Activated T-cell treated with anti-CD3 and anti-CD28 coated beads, Interleukin-2, amount 50 U/mL, for 24 hours (primary cell): ENCODE data around the gene HGS.
"Not testable (repeated sequence)": the region's sequence is repeated elsewhere in the genome, so short reads cannot be mapped to it uniquely, and the experiment has no call there.

Experiments
- DNase-seq: peaks from one replicate; pipeline ENCODE4 v3.0.0-alpha.2; 2020
- H3K27ac Mint-ChIP-seq: 2 replicates; pipeline ENCODE4 v1.8.0; 2020; ENCODE audit warnings: mild to moderate bottlenecking, mixed read lengths
- H3K27me3 Mint-ChIP-seq: 2 replicates; pipeline ENCODE4 v1.8.0; 2020; ENCODE audit warnings: mixed read lengths
- H3K36me3 Mint-ChIP-seq: 2 replicates; pipeline ENCODE4 v1.8.0; 2020; ENCODE audit warnings: low read depth, mixed read lengths
- H3K4me1 Mint-ChIP-seq: 2 replicates; pipeline ENCODE4 v1.8.0; 2020; ENCODE audit warnings: low read depth, mixed read lengths
- H3K4me3 Mint-ChIP-seq: 2 replicates; pipeline ENCODE4 v1.8.0; 2020; ENCODE audit warnings: mild to moderate bottlenecking, moderate library complexity, mixed read lengths
- H3K9me3 Mint-ChIP-seq: 2 replicates; pipeline ENCODE4 v1.8.0; 2020; ENCODE audit warnings: mixed read lengths

Gene HGS

DNA sequence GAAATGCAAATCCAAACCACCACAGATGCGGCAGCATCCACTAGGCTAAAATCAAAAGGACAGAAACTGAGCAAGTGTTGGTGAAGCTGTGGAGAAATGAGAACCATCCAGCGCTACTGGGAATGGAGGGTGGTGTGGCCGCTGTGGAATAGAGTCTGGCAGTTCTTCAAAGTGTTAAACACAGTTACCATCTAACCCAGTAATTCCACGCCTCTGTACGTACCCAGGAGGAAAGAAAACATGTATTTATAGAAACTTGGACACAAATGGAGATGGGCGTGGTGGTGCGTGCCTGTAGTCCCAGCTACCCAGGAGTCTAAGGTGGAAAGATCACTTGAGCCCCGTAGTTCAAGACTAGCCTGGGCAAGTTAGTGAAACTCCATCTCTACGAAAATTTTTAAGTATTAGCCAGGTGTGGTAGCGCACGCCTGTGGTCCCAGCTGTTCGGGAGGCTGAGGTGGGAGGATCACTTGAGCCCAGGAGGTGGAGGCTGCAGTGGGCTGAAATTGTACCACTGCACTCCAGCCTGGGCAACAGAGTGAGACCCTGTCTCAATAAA lies 39.9 kb downstream of the HGS start:
- Mint-ChIP-seq H3K9me3 (no peaks in the 10 kb centered on the region), H3K27ac (no peak overlapping the region), H3K27me3 (peaks cover 18% of the 10 kb centered on the region), H3K4me1 (no peaks in the 10 kb centered on the region), H3K4me3 (no peak overlapping the region), H3K36me3 (peaks cover 17% of the 10 kb centered on the region)
- no peak for DNase-seq

DNA sequence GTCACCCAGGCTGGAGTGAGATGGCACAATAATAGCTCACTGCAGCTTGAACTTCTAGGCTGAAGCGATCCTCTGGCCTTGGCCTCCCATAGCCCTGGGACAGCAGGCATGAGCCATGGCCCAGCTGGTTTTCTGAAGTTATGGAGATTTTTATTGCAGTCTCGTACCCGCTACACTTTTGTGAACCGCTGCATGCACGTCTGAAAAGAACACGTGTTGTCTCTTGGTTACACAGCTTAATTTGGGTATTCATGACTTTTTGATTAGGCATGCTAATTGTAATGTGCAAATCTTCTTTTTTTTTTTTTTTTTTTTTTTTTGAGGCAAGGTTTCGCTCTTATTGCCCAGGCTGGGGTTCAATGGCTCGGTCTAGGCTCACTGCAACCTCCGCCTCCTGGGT lies 41.6 kb downstream of the HGS start:
- Mint-ChIP-seq H3K27me3 (peaks cover 22% of the 10 kb centered on the region), H3K9me3 (no peaks in the 10 kb centered on the region), H3K4me1 (no peaks in the 10 kb centered on the region), H3K4me3 (no peak overlapping the region), H3K27ac (no peak overlapping the region), H3K36me3 (peaks cover 4% of the 10 kb centered on the region)
- no peak for DNase-seq

DNA sequence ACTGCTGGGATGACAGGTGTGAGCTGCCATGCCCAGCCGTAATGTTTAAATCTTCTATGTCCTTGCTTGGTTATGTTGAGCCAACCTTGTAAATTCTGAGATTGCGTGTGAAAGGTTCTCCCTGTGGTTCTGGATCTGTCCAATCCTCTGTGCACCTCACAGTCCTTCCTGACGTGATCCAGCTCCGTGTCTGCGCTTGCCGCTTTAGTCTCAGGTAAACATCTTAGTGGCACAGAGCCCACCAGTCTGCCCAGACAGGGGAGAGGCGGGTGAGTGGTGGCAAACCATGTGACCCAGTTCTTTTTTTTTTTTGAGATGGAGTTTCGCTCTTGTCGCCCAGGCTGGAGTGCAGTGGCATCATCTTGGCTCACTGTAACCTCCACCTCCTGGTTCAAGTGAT lies 42.2 kb downstream of the HGS start:
- Mint-ChIP-seq H3K4me3 (no peak overlapping the region), H3K4me1 (no peaks in the 10 kb centered on the region), H3K27me3 (peaks cover 26% of the 10 kb centered on the region), H3K27ac (no peak overlapping the region), H3K36me3 (peaks cover 1% of the 10 kb centered on the region), H3K9me3 (no peaks in the 10 kb centered on the region)
- DNase-seq: no peak

DNA sequence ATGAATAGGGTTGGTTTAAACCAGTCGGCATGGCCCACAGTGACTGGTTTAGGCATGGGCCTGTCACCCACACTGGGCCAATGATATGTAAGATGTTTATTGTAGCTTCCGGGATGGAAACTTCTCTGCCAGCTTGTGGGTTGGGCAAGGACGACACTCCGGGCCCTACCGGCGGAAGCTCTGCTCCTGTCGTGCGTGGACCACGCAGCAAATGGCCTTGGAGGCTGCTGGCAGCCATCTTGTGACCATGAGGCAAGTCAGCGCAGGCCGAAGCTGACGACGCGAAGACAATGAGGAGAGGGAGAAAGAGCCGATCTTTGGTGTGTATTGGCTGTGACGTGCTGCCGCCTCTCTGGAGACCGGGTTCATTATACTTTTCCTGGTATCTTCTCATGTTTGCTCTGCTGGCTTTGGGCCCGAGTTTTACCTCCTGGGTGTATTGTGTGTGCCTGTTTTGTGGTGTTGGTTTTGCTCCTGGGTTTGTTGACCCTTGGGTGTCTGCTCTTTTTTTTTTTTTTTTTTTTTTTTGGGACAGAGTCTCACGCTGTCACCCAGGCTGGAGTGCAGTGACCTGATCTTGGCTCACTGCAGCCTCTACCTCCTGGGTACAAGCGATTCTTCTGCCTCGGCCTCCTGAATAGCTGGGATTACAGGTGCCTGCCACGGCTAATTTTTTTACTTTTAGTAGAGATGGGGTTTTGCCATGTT lies 43.7 kb downstream of the HGS start:
- Mint-ChIP-seq H3K4me3 (no peak overlapping the region), H3K9me3 (no peaks in the 10 kb centered on the region), H3K36me3 (no peaks in the 10 kb centered on the region), H3K27ac (no peak overlapping the region), H3K4me1 (no peaks in the 10 kb centered on the region), H3K27me3 (peaks cover 40% of the 10 kb centered on the region)
- no peak for DNase-seq

DNA sequence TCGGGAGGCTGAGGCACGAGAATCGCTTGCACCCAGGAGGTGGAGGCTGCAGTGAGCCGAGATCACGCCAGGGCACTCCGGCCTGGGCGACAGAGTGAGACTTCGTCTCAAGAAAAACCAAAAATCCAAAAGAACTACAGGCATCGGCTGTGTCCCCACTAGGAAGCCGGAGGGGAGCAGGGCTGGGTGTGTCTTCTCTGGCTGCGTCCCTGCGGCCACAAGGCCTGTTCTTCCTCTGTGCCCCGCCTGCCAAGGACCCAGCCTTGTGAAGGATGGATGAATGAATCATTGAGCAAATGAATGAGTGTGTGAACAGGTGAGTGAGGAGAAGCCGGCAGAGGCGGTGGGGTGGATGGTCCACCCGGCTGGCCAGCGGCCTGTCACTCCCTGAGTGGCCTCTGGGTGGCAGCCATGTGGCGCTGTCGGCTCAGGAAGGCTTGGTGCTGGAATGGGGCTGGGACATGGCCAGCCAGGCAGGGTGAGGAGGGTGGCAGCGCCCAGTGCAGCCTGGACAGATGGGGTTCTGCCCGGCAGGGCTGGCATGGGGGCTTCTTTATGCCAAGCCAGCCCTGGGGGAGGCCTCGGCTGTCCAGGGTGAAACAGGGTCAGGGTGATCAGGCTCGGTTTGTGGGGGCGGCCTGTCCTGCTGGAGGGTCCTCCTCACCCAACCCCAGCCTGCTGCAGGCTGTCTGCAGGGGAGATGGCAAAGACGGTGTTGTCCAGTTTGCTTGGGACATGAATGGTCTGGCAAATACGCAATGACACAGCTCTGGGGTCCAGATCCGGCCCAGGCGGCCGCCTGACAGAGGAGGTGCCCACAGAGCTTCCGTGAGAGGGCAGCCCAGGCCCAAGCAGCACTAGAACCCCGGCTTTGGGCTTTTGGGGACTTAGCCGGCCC lies 49.9 kb downstream of the HGS start:
- Mint-ChIP-seq H3K4me1 (peaks cover 11% of the 10 kb centered on the region), H3K4me3 (no peak overlapping the region)

DNA sequence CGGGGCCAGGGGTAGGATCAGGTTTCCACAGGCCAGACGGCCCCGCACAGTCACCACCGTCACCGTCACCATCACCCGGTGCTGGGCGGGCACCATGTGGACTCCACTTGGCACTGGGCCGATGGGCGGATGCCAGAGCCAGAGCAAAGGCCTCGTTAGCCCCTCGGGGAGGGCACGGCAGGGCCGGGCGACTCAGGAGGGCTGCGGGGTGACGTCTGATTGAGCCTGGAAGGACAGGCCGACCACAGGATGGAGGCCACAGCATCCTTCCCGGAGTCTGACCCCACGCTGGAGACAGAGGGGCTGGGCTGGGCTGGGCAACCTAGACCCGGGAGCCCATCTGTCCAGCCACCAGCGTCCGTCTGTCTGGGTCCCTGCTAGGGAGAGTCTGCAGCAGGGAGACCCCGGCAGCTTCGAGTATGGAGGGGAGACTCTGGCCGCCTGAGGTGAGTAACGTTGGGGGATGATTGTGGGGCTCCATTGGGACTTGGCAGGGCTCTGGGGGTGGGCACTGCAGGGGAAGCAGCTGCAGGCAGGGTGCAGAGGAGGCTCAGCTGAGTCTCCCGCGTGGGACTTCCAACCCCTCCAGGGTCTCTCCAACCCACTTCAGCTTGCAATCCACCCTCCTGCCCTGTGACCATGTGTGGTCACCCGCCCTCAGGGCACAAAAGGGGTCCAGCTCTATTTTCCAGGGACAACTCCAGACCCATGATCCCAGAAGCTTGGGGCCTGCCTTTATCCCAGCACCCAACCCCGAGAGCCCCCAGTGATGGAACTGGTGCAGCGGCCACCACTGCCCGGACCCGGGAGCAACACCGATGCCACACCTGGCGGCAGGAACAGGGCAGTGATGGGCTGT lies 50.8 kb downstream of the HGS start:
- peaks cover 49% of the 10 kb centered on the region for H3K27me3 Mint-ChIP-seq
- no peaks in the 10 kb centered on the region for H3K36me3 Mint-ChIP-seq
- DNase-seq: no peak
- H3K4me3 Mint-ChIP-seq: no peak overlapping the region
- no peak overlapping the region for H3K27ac Mint-ChIP-seq
- H3K4me1 Mint-ChIP-seq: peaks cover 11% of the 10 kb centered on the region
- H3K9me3 Mint-ChIP-seq: no peaks in the 10 kb centered on the region

More for the DNA sequence above, 49.9 kb downstream of the HGS start:
- Mint-ChIP-seq H3K36me3 (no peaks in the 10 kb centered on the region), H3K9me3 (no peaks in the 10 kb centered on the region), H3K27ac (no peak overlapping the region), H3K27me3 (peaks cover 49% of the 10 kb centered on the region)
- DNase-seq: peak; percentile 83

DNA sequence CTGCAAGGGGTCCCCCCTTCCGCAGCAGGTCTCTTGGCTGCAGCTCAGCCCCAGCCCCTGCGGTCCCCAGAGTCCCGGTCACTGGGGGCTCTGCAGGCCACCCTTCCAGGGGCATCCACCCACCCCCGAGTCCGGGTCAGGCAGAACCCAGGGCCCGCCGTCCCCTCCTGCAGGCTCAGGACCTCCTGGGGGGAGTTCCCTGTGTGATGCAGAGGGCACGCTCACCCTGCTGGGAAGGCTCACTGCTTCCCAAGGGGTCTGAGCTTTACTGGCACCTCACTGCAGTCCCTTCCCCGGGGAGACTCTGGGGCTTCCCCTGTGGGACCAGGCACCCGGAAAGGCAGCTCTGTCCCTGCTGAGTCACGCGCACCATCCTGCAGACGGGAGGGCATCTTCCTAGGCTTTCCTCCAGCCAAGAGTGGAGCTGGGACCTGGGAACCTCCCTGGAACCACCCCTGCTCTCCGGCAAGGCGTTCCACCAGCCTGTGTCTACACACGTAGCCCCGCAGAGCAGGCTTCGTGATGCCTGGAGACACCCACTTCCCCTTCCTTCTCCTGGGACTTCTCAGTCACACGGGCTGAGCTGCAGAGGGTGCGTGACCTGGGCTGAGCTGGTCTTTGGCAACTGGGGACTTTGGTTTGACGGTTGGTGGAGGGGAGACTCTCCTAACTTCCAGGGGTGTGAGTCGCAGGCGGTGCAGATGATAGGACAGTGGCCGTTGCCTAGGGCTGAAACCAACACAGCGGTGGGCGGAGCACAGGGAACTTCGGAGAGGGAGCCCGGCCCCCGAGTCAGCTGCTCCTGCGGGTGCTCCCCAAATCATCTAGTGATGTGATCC lies 51.7 kb downstream of the HGS start:
- no peak for DNase-seq
- Mint-ChIP-seq H3K9me3 (no peaks in the 10 kb centered on the region), H3K27me3 (peaks cover 48% of the 10 kb centered on the region), H3K4me1 (peaks cover 11% of the 10 kb centered on the region), H3K36me3 (no peaks in the 10 kb centered on the region), H3K4me3 (no peak overlapping the region), H3K27ac (no peak overlapping the region)

DNA sequence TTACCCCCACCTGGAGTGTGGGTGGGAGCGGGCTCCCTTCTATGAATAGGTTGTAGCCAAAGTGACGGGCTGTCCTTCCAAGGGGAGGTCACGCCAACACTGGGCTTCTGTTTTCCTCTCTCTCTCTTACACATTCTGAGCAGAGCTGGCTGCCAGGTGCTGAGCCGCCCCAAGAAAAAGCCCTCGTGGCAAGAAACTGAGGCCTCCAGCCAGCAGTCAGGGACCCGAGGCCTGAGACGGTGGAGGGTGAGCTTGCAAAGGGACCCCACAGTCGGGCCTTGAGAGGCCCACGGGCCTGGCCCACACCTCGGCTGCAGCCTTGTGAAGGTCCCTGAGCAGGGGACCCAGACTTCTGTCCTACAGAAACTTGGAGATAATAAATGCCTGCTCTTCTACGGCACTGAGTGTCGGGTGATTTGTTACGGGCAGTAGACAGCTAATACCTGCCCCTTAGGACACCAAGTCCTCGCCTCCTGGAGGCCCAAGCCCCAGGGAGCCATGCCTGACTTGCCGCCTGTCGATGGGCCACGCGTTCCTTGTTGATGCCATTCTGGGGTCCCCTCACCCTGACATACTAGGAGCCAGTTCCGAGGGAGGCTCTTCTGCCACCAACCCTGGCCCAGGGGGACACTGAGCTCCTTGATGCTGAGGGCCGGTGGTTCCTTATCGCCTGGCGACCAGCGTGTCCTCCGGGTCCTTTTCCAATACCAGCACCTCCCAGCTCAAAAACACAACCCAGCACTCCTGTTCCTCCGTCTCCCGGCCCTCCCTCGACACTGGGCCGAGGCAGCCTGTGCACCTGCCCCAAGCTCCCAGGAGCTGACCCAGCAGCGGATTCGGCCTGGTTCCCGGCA lies 54.4 kb downstream of the HGS start:
- H3K9me3 Mint-ChIP-seq: no peaks in the 10 kb centered on the region
- peaks cover 11% of the 10 kb centered on the region for H3K4me1 Mint-ChIP-seq
- H3K27ac Mint-ChIP-seq: no peak overlapping the region
- DNase-seq: no peak
- H3K27me3 Mint-ChIP-seq: peaks cover 31% of the 10 kb centered on the region
- no peaks in the 10 kb centered on the region for H3K36me3 Mint-ChIP-seq
- no peak overlapping the region for H3K4me3 Mint-ChIP-seq

DNA sequence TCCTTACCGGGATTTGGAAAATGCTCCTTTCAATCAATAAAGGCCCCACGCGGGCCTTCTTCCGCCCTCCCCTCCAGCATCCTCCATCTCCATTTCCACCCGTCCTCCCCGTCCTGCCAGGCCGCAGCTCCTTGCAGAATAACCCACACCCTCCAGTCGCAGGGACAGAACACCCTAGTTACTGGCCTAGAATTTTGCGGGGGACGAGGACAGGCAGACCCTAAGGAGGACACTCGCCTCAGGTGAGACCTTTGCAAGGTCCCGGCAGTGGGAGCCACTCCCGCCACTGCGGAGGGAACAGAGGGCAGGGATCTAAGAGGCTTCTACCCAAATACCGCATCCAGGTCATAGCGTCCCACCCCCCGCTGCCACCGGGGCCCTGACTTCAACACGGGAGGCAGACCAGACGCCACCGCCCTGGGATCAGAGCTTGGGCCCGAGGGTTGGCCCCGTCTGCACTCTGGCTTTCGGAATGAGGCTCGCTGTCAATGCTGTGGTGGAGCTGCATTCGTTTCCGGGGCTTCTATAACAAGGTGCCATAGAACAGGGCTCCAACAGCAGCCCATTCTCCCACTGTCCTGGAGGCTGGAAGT lies 55.1 kb downstream of the HGS start:
- no peak for DNase-seq
- Mint-ChIP-seq H3K27ac (no peak overlapping the region), H3K36me3 (no peaks in the 10 kb centered on the region), H3K4me1 (peaks cover 7% of the 10 kb centered on the region), H3K9me3 (no peaks in the 10 kb centered on the region), H3K27me3 (peaks cover 24% of the 10 kb centered on the region), H3K4me3 (no peak overlapping the region)

DNA sequence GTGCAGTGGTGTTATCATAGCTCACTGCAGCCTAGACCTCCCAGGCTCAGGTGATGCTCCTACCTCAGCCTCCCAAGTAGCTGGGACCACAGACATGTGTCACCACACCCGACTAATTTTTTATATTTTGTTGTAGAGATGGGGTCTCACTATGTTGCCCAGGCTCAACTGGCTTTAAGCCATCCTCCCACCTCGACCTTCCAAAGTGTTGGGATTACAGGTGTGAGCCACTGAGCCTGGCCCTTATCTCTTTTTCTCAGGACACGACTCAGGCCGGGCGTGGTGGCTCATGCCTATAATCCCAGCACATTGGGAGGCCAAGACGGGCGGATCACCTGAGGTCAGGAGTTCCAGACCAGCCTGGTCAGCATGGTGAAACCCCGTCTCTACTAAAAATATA lies 55.8 kb downstream of the HGS start:
- not testable (repeated sequence) for H3K4me1 Mint-ChIP-seq, H3K4me3 Mint-ChIP-seq, DNase-seq, H3K27ac Mint-ChIP-seq, H3K9me3 Mint-ChIP-seq, H3K36me3 Mint-ChIP-seq
- peaks cover 23% of the 10 kb centered on the region for H3K27me3 Mint-ChIP-seq

DNA sequence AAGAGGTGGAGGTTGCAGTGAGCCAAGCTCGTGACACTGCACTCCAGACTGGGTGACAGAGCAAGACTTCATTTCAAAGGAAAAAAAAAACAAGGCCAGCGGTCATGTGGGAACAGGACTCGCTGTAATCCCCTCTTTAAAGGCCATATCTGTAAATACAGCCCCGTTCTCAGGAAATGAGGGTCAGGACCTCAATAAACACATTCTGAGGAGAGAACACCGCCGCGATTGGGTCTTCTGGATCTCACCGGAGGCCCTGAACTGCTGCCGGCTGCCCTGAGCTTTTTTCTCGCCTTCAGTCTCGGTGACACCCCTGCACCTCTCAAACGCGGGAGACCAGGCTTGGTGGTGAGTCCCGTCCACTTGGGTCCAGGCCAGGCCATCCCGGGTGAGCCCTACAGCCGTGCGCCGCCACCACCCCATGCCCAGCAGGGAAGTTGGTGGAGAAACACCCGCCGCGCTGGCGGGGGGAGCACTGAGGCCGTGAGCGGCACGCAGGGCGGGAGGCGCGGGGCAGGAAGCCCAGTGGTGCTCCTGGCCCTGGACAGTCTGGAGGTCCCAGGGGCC lies 56.7 kb downstream of the HGS start:
- no peak overlapping the region for H3K4me3 Mint-ChIP-seq
- no peaks in the 10 kb centered on the region for H3K9me3 Mint-ChIP-seq
- H3K4me1 Mint-ChIP-seq: peaks cover 5% of the 10 kb centered on the region
- no peak for DNase-seq
- no peaks in the 10 kb centered on the region for H3K36me3 Mint-ChIP-seq
- peaks cover 21% of the 10 kb centered on the region for H3K27me3 Mint-ChIP-seq
- H3K27ac Mint-ChIP-seq: no peak overlapping the region

DNA sequence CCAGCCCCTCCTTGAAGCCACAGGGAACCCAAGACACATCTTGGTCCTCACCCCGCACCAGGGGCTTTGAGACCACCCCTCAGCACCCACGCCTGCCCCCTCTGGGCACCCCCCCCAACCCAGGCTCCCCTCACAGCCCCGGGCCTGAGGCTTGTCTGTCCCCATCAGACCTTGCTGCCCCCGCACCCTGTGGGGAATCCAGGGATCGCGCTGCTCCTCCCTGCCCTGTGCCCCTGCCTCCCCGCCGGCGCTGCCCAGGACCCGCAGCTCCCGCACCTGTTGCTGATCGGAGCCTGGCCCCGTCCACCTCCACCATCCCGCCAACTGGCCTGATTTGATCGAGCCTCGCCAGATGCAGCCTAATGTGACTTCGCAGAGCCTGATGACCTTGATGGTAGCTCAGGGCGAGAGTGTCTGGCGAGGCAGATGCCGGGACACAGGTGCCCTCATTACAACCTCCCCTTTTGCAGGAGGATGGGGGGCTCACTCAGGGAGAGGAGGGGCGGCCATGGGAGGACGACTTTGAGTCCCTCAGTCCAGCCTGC lies 57.3 kb downstream of the HGS start:
- Mint-ChIP-seq H3K27me3 (peaks cover 15% of the 10 kb centered on the region), H3K4me3 (no peak overlapping the region), H3K4me1 (no peaks in the 10 kb centered on the region), H3K27ac (no peak overlapping the region), H3K9me3 (no peaks in the 10 kb centered on the region), H3K36me3 (no peaks in the 10 kb centered on the region)
- DNase-seq: no peak
